Stimulated activated CD8-positive, alpha-beta memory T cell treated with anti-CD3 and anti-CD28 coated beads, Interleukin-7, amount 100 ng/mL, for 24 hours (primary cell): ENCODE data around the gene ZRANB3.
"Not testable (repeated sequence)": the region's sequence is repeated elsewhere in the genome, so short reads cannot be mapped to it uniquely, and the experiment has no call there.

Experiments
- DNase-seq: peaks from one replicate; pipeline ENCODE4 v3.0.0-alpha.2; 2020; ENCODE audit warnings: low read depth

ZRANB3 gene

GRCh38 chr2:135530313-135531230 lies at the start of gene ZRANB3:
ZRANB3 (minus strand) TSS chr2:135531218.
- DNase-seq, result peak; percentile 87

GRCh38 chr2:135573620-135574019 lies 42.6 kb upstream of the ZRANB3 start:
- DNase-seq, result no peak

GRCh38 chr2:135570884-135571283 lies 39.9 kb upstream of the ZRANB3 start:
- no peak for DNase-seq

- no peak for DNase-seq
Observed at GRCh38 chr2:135563793-135564192, 32.8 kb upstream of the ZRANB3 start.

GRCh38 chr2:135561925-135562324 lies 30.9 kb upstream of the ZRANB3 start:
- no peak for DNase-seq

- no peak for DNase-seq
Observed at GRCh38 chr2:135557530-135557929, 26.5 kb upstream of the ZRANB3 start.

- DNase-seq, result no peak
Observed at GRCh38 chr2:135555311-135555710, 24.3 kb upstream of the ZRANB3 start.

- DNase-seq, result no peak
Observed at GRCh38 chr2:135552887-135553286, 21.9 kb upstream of the ZRANB3 start.

GRCh38 chr2:135551356-135551755 lies 20.3 kb upstream of the ZRANB3 start:
- DNase-seq, result no peak

- no peak for DNase-seq
Observed at GRCh38 chr2:135547311-135547710, 16.3 kb upstream of the ZRANB3 start.

GRCh38 chr2:135546436-135546835 lies 15.4 kb upstream of the ZRANB3 start:
- DNase-seq, result no peak

- DNase-seq, result not testable (repeated sequence)
Observed at GRCh38 chr2:135533545-135533944, 2.5 kb upstream of the ZRANB3 start.

- no peak for DNase-seq
Observed at GRCh38 chr2:135532581-135532980, 1.6 kb upstream of the ZRANB3 start.

GRCh38 chr2:135531231-135532197 lies 496 bp upstream of the ZRANB3 start, which contains the start of gene R3HDM1:
R3HDM1 (plus strand) TSS chr2:135531484; CDS start chr2:135604846, 73,362 bp downstream.
- peak; percentile 87 for DNase-seq

GRCh38 chr2:135528006-135528405 lies 3.0 kb downstream of the ZRANB3 start:
- DNase-seq, result no peak

GRCh38 chr2:135525786-135526185 lies 5.2 kb downstream of the ZRANB3 start:
- no peak for DNase-seq

- no peak for DNase-seq
Observed at GRCh38 chr2:135512099-135512498, 18.9 kb downstream of the ZRANB3 start.

- no peak for DNase-seq
Observed at GRCh38 chr2:135510577-135510976, 20.4 kb downstream of the ZRANB3 start.

GRCh38 chr2:135504811-135505210 lies 26.2 kb downstream of the ZRANB3 start:
- no peak for DNase-seq

GRCh38 chr2:135498588-135498987 lies 32.4 kb downstream of the ZRANB3 start:
- not testable (repeated sequence) for DNase-seq

GRCh38 chr2:135494917-135495316 lies 36.1 kb downstream of the ZRANB3 start:
- no peak for DNase-seq

GRCh38 chr2:135494503-135494902 lies 36.5 kb downstream of the ZRANB3 start:
- no peak for DNase-seq

- no peak for DNase-seq
Observed at GRCh38 chr2:135490376-135490775, 40.6 kb downstream of the ZRANB3 start.
